Lower lobe of right lung (tissue), 2 donors: ENCODE results near the gene KRT2. TPM values are rescaled to one million over a fixed set of nuclear protein-coding genes. Genes with fewer than 3 reads are reported as not detected.

Experiments used
- ATAC-seq, 2 donors: fragments of 200-7000 bp; cut with Tn5 transposase; one replicate each; pipeline ENCODE4 v1.9.1; 2020 to 2022; ENCODE audit warnings: mild to moderate bottlenecking in 2 of 2, moderate library complexity in 2 of 2
- DNase-seq: peaks from one replicate; pipeline ENCODE4 v3.0.0-alpha.2; 2020
- H3K27ac ChIP-seq: fragments of 200-600 bp; one replicate; pipeline ENCODE4 v1.8.0; 2022
- H3K27me3 ChIP-seq: fragments of 200-600 bp; one replicate; pipeline ENCODE4 v1.8.0; 2022; ENCODE audit warnings: low read depth
- H3K36me3 ChIP-seq: fragments of 200-600 bp; one replicate; pipeline ENCODE4 v1.8.0; 2022; ENCODE audit warnings: mild to moderate bottlenecking
- H3K4me1 ChIP-seq: fragments of 200-600 bp; one replicate; pipeline ENCODE4 v1.8.0; 2022
- H3K4me3 ChIP-seq: fragments of 200-600 bp; one replicate; pipeline ENCODE4 v1.8.0; 2022; ENCODE audit warnings: mild to moderate bottlenecking
- H3K9me3 ChIP-seq: fragments of 200-600 bp; one replicate; pipeline ENCODE4 v1.8.0; 2022
- CTCF ChIP-seq: fragments of 200-600 bp; IDR thresholded peaks from one replicate; pipeline ENCODE4 v1.8.0; 2022; ENCODE audit warnings: antibody characterized with exemption, mild to moderate bottlenecking
- intact Hi-C: fragments of 100-400 bp; cut with DNase I; formaldehyde crosslinking; loops from one replicate; pipeline ENCODE4 v1.11.0; 2022
- total RNA-seq: library from RNA; stranded (reverse); fragmentation: NEBNext Ultra II Directional; extraction: Animal tissue kit (Norgen Biotek cat#: 25700); gene quantifications from one replicate; pipeline ENCODE4 v1.2.1, GENCODE V29; 2021
- donor health status: DM: no; HTN: yes; CAD: no; lungs with severe emphysema.

The KRT2 gene
- total RNA-seq, 1 donor from 2014 or later = not detected

DNA sequence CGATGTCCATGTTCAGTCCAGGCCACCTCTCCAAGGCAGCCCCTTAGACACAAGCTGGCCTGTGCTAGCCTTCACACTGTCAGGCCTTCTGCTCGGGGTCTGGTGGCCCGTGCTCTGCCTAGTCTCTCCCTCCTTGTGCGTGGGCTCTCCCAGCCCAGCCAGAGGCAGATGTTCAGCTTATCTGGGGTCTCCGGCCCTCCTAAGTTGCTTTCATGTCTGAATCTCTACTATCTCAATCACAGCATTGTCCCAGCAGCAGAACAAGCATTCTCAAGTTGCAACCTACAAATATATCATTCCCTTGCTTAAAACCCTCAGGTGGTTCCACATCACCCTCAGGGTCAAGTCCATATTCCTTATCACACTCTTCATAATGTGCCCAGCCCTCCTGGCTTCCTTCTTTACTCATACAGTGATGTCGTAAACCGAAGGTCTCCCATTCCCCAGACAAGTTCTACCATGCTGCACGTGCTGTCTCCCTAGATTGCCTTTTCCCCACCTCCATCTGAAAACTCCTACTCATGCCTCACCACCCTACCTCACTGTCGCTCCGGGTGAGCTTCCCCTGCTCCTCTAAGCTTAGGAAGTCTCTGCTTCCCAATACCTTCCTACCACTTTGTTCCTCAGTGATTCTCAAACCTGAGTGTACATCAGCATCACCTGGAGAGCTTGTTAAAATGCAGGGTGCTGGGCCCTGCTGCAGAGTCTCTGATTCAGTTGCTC is 35.2 kb downstream of the KRT2 start:
- Histone ChIP-seq H3K27ac (no peak overlapping the region), H3K4me3 (no peak overlapping the region), H3K9me3 (no peaks in the 10 kb centered on the region), H3K4me1 (no peaks in the 10 kb centered on the region), H3K27me3 (peaks cover 12% of the 10 kb centered on the region), H3K36me3 (no peaks in the 10 kb centered on the region)
- no peak for ATAC-seq
- no peak for TF ChIP-seq CTCF
- DNase-seq = no peak
- intact Hi-C loops = no loop called here

GRCh38 chr12:52615912-52616311 is 36.1 kb downstream of the KRT2 start:
- Histone ChIP-seq H3K27ac (no peak overlapping the region), H3K27me3 (peaks cover 16% of the 10 kb centered on the region), H3K36me3 (no peaks in the 10 kb centered on the region), H3K4me1 (no peaks in the 10 kb centered on the region), H3K9me3 (no peaks in the 10 kb centered on the region), H3K4me3 (no peak overlapping the region)
- ATAC-seq (no peak), DNase-seq (no peak)
- TF ChIP-seq CTCF = no peak
- intact Hi-C loops = no loop called here

DNA sequence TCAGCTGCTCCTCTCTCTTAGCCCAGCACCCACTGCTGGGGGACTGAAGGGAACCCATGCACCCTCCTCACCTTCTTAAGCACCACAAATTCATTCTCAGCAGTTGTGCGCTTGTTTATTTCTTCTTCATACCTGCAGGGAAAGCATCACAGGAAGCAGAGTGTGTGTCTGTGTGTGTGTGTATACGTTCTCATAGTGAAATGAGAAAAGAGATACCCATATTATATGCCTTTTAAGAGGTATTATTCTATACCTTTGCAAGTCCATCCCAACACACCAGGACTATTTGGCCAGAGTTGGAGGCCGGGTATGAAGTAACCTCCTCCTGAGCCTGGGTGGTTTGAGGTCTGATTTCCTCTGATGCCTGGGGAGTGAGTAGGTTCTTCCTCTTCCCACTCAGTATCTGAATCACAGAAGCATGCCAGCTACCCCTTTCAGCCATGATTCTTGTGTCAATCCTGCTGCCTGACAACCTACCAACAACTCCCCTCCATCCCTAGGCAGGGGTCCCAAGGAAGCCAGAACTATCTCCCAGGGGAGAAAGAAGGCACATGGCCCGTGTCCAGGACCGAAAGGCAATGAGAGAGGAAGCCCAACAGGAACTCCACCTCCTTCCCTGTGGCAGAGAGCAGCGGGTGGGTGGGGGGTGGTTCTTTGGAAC is 36.7 kb downstream of the KRT2 start:
- Histone ChIP-seq H3K36me3 (no peaks in the 10 kb centered on the region), H3K9me3 (no peaks in the 10 kb centered on the region), H3K27me3 (peaks cover 22% of the 10 kb centered on the region), H3K4me1 (no peaks in the 10 kb centered on the region), H3K4me3 (no peak overlapping the region), H3K27ac (no peak overlapping the region)
- no peak for TF ChIP-seq CTCF
- intact Hi-C loops = no loop called here
- no peak for DNase-seq
- ATAC-seq = no peak

DNA sequence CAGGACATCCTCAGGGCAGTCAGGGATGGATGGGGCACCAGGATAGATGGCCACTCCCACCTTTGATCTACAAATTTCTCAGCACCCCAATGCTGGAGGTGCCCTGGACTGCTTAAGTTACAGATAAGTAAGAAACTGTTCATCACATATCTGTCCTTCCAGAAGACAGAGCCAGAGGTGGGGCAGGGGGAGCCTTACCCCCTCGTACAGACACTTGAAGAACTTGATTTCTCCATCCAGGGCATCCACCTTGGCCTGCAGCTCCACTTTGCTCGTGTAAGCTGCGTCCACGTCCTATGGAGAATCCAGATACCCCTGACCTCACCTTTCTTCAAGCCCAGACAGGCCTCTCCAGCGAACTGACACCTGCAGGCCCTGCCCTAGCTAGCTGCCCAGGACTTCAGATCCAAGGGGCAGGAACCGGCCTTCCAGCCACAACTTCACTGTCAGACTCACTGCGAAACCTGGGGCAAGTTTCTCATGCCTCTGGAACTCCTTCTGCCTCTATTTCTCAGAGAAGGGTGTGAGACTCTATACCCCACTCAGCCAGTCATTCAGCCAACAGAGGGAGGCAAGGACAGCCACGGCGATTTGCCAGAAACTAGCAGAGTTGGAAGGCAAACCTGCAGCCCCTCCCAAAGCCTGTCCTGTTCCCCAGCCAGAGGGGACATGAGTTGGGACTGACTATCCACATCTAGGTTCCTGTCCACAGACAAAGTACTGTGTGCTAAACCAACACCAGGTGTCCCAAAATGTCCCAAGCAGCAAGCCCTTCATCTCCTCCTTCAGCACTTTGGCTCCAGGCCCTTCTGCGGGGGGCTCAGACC is 37.4 kb downstream of the KRT2 start:
- ATAC-seq (no peak), DNase-seq (no peak)
- Histone ChIP-seq H3K4me1 (no peaks in the 10 kb centered on the region), H3K27ac (no peak overlapping the region), H3K4me3 (no peak overlapping the region), H3K27me3 (peaks cover 30% of the 10 kb centered on the region), H3K36me3 (no peaks in the 10 kb centered on the region), H3K9me3 (no peaks in the 10 kb centered on the region)
- TF ChIP-seq CTCF = no peak
- intact Hi-C loops = no loop called here

- no peak for DNase-seq
- Histone ChIP-seq H3K27me3 (peaks cover 37% of the 10 kb centered on the region), H3K9me3 (no peaks in the 10 kb centered on the region)
Measured at GRCh38 chr12:52613384-52614030, 38.5 kb downstream of the KRT2 start.

More at GRCh38 chr12:52613384-52614030, 38.5 kb downstream of the KRT2 start:
- H3K4me3 ChIP-seq = no peak overlapping the region
- ATAC-seq = no peak
- intact Hi-C loops = no loop called here
- H3K36me3 ChIP-seq = no peaks in the 10 kb centered on the region
- H3K27ac ChIP-seq = no peak overlapping the region
- no peak for TF ChIP-seq CTCF
- H3K4me1 ChIP-seq = no peaks in the 10 kb centered on the region
